ENCODE data around the gene FGF10. TPM values are rescaled to one million over a fixed set of nuclear protein-coding genes. Genes with fewer than 3 reads are reported as not detected.

Gene FGF10
- 10 to 100 TPM in 3 of 4 donors, 1 to 10 TPM in 1; 8.6 to 42.9 (median 10.5) TPM for polyA plus RNA-seq (ENCODE audit: insufficient read length in 4 of 4)

DNA sequence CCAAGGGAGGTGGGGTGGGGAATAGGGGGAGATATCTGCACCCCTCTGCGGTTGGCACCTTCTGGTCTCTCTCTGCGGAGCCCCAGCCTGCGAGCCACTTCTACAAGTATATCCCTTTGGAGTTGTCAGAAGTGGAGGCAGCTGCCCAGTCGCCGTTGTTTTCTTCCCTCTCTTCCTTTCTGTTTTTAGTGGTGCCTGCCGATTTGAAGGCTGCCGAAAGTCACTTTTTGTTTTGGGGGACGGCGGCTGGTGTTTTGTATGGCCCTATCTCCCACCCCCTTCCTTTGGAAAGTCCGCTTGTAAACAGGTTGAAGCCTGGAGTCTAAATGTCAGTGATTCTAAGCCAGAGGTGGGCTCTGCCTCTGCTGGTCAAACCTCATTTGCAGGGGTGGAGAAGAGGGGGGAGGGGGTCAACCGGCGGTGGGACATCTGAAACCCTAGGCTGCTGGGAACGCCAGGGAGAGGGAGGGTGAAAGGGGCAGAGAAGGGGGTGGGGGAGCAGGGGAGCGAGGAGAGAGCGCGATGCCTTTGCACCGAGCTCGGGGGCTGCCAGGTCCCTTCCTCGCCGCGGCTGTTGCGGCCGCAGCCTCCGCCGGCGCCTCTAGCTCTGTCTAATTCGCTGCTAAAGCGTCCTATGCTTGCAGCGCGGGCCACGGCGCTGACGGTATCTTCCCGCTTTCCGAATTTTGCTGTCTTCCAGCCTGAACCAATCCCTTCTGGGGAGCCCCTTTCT, at the start of gene FGF10:
Gene FGF10, minus strand, starts transcription at position 331 of the 733 bp plus-strand sequence. CDS start 738 bp downstream, outside the sequence.
- DNase-seq (ENCODE audit: low read depth in 4 of 4, low spot score in 3 of 4), result peak in 2 of 4 donors; percentile 53 to 74

DNA sequence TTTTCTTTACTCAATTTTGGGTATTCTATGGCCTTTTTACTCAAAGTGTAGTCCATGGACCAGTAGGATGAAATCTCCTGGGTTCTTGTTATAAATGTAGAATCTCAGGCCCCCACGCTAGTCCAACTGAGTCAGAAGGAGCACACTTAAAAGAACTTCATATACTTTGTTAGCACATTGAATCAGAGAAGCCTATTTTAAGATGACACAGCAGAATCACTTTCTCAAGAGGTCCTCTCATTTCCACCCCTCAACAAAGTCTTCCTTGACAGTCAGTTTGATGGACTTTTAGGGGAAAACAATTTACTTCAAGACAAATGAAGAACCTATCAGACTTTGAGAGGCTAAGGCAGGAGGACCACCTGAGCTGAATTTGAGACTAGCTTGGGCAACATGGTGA, 37.7 kb upstream of the FGF10 start:
- no peak for DNase-seq (ENCODE audit: low read depth in 4 of 4, low spot score in 3 of 4)

DNA sequence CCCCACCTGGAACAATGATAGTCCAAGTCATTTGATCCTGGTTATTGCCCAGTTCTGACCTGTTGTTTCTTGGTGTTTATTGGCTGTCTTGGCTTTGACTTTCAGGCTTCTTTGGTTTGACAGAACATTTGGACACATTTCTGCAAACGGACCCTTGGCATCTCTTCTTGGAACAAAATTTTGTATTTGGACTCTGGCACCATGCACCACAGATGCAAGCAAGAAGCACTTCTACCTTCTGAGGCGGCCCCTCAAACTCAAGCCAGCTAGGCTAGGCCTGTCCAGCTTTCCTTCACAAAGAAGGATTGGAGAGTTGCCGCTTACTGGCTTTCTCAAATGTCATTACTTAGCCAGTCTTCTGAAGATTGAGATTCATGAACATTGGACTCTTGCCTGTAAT, 23.1 kb upstream of the FGF10 start:
- DNase-seq (ENCODE audit: low read depth in 4 of 4, low spot score in 3 of 4), result no peak

DNA sequence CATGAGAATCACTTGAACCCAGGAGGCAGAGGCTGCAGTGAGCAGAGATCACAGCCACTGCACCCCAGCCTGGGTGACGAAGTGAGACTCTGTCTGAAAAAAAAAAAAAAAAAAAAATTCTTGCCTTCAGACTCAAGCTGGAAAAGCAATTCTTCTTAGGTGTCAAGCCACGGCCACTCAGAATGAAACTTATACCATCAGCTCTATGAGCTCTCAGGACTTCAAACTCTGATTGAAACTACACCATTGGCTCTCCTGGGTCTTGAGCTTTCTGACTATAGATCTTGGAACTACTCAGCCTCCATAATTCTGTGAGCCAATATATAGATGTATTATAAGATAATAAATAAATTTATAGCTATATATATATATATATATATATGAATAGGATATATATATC, 12.9 kb upstream of the FGF10 start:
- DNase-seq (ENCODE audit: low read depth in 4 of 4, low spot score in 3 of 4), result no peak

DNA sequence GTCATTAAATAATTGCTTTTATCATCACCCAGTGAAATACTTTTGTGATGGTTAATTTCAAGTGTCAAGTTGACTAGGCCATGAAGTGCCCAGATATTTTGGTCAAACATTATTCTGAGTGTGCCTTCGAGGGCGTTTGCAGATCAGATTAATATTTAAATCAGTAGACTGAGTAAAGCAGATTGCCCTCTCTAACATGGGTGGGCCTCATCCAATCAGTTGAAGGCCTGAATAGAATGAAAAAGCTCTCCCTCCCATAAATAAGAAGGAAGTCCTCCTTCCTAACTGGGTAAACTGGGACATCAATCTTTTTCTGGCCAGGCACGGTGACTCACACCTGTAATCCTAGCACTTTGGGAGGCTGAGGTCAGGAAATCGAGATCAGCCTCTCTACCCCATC, 12.4 kb upstream of the FGF10 start:
- no peak for DNase-seq (ENCODE audit: low read depth in 4 of 4, low spot score in 3 of 4)

DNA sequence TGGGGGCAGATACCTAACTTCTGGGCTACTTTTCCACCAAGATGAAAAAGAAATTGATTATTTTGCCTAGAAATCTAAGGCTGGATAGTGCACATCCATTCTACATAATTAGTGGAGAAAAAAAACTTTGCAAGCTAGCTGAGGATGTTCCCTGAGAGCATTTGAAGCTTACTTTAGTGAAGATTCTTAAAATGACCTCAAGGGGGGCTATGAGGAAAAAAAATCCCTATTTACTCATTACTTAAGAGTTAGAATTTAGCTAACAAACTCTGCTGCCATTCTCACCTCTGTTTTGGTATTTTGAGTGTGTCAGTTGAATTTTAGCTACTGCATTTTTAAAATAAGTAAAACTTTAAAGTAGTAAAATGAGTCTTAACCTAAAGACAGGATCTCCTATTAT, 9.2 kb upstream of the FGF10 start:
- DNase-seq (ENCODE audit: low read depth in 4 of 4, low spot score in 3 of 4), result no peak

DNA sequence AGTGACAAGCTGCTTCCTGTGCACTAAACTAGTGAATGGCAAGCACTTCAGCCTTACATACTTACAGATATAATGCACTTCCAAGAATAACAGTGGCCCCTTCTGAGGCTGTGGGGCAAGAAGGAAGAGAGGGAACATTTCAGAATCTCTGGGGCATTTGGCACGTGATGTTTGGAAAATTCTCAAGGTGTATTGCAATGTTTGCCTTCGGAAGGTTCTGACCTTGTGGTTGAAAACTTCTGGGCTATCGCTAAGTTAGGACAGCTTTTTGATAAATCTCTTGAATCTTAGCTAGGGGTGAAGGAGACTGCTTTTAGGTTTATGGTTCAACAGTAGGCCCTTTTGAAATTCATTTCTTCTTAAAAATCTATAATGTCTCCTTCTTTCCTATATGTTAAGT, 7.1 kb upstream of the FGF10 start:
- no peak for DNase-seq (ENCODE audit: low read depth in 4 of 4, low spot score in 3 of 4)

DNA sequence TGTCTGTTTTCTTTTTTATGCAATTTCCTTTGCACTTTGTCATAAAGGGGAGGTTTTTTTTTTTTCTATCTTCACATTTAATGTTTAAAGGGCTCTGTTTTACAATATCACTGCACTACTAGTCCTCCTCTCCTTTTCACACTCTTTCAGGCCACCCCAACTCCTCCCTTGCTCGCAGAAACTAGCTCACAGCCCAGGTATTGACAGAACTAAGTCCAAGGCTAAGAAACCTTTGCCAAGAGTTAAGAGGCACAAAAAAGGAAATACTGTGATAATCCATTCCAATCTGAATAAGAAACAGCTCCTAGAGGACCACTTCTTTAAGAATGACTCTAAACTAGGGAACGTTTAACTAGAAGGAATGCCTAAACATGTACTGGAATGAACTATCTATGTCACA, 1.1 kb upstream of the FGF10 start:
- DNase-seq (ENCODE audit: low read depth in 4 of 4, low spot score in 3 of 4), result no peak

DNA sequence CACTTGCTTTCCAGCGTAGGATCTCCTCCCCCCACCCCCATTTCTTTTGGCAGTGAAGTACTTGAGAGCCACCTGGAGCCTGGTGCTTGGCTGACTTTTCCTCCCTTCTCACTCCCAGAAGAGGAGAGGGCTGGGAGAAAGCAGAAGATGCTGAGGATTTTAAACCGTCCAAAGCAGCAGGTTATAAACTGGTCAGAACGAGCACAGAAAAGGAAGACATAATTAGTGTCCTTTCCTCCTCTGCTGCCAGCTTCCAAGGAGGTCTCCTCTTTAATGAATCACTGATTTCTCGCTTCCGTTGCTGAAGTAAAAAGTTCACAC, 563 bp upstream of the FGF10 start:
- DNase-seq (ENCODE audit: low read depth in 4 of 4, low spot score in 3 of 4), result no peak

DNA sequence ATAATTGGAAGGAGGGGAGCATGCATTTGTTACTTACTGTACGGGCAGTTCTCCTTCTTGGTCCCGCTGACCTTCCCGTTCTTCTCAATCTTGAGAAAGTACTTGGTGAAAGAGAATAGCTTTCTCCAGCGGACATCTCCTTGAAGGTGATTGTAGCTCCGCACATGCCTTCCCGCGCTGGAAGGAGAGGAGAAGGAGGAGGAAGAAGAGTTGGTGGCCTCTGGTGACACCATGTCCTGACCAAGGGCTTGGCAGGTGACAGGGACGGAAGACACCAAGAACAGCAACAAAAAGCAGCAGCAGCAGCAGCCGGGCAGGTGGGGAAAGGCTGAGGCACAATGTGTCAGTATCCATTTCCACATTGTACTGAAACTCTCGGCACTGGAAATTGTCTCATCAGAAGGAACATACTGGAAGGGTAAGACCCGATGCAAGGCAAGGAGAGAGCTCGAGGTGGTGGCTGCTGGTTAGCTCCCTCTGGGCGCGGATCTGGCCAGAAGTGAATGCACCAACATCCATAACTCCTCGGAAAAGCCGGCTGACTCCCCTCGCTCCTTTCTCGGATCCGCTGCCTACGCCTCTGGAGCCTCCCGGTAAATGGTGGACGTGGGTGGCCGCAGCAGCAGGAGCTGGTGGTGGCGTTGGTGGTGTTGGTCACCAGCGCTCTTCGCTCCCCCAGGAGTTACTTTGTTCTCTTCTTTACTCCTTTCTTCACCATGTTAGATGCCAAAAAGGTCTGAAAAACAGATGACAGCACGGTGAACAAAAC, 715 bp downstream of the FGF10 start:
- no peak for DNase-seq (ENCODE audit: low read depth in 4 of 4, low spot score in 3 of 4)

DNA sequence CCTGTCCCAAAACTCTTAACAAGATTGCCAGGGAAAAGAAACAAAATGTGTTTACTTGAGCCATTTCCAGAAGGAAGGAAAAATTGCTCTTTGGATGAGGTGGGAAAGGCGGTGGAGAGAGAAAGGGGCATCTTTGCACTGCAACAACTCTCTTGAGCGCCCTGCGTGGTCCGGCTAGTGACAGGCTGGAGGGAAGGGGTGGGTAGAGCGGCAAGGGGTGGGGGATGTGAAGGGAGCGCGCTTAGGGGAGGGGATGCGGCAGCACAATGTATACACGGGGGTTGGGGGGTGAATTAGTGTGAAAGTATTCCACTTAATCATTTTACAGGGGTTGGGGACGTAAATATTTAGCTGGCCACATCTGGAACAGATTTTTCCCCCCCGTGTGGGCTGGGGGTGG, 1.3 kb downstream of the FGF10 start:
- DNase-seq (ENCODE audit: low read depth in 4 of 4, low spot score in 3 of 4), result no peak

DNA sequence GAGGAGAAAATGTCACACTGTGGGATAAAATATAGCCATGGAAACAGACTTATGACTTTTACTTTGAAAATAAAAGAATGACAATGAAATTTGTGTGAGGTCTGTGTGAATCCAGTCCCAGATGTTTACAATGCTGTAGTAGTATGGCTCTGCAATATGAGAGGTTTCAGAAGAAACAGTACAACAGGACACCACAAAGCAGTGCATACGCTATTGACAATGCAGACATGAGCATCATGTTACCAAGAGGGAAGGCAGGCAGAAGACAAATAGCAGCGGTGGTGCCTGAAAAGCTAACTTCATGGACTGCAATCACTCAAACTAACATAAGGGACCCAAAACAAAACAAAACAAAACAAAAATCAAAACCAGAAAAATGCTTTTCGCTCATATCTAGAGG, 1.8 kb downstream of the FGF10 start:
- no peak for DNase-seq (ENCODE audit: low read depth in 4 of 4, low spot score in 3 of 4)

DNA sequence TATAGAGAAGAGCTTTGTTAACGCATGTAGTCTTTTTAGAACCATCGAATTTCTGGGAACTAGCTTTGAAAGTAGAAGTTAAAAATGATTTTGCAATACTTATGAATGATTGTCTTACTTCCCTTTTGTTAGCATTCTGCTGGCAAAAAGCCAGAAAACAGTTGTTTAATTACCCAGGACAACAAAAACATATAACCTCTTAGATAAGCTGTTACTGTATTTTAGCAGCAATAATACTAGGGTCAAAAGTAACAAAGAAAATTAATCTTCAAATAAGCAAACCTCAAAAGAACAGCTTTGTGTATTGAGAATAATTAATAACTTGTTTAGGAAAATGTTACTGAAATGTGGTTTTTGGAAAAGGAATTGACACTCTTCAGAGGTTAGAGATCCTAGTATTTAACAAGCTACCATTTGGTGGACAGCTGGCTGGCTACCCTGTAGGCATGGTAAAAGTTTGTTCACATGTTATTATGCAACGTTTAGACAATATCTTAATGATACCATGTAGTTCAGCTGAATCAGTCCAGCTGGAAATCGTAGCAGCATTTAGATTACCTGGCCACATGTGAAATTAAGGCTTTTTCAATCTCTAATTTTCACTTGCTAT, 3.8 kb downstream of the FGF10 start:
- DNase-seq (ENCODE audit: low read depth in 4 of 4, low spot score in 3 of 4), result no peak

DNA sequence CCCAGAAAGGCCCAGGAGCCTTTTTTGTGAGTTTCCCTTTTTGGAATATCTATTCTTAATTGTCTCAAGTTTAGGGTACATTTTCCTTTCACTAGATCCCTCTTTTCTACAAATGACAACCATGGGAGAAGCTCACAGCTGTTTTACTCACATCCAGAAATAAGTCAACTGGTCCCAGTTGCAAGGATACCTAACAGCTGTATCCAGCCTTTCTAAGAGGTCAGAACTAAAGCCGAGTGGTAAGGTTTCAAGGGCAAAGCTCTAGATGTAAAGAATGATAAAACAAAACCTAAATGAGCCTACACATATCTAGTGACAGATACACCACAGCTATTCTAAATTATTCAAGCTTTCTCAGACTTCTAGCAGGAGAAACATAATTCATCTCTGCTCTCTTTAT, 4.4 kb downstream of the FGF10 start:
- DNase-seq (ENCODE audit: low read depth in 4 of 4, low spot score in 3 of 4), result no peak

DNA sequence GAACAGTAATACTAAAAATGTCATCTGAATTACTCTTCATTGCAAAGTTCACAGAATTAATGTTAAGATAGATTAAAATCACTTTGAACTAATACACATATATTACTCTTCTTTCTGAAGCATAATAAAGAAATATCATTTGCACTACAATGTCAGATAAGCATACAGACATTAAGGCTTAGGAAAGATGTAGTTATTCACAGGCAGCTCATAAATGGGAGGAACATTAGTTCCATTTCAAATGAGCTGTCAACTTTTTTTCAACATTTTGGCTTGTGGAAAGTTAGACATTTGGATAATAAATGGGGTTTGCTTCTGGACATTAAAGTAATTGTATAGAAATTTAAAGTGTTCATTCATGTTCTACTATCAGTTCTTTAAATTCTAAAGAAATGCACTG, 6.3 kb downstream of the FGF10 start:
- DNase-seq (ENCODE audit: low read depth in 4 of 4, low spot score in 3 of 4), result no peak

DNA sequence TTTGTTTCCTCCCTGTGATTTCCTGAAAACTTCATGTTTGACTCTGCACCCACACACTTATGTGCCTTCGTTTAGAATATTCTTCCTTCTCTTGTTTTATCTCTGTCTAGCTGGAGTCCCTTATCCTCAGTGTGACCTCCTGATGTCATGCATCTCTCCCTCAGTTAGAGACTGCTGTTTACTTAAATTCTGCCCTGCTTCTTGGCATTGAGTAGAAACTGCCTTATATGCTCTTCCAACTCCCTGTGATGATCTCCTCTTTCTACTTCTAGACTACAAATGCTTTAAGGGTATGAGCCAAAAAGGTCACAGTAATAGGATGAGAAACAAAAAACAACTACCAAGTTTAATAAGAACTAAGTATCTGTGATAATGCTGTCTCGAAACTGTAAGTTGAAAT, 12.2 kb downstream of the FGF10 start:
- no peak for DNase-seq (ENCODE audit: low read depth in 4 of 4, low spot score in 3 of 4)

DNA sequence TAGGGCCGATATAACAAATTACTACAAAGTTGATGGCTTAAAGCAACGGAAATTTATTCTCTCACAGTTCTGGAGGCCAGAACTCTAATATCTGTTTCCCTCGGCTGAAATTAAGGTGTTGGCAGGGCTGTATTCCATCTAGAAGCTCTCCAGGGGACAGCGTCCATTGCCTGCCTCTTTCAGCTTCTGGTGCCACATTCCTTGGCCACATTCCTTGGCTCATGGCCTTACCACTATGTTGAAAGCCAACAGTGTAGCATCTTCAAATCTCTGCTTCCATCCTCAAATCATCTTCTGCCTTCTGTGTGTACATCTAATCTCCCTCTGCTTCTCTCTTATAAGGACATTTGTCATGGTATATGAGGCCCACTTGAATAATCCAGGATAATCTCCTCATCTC, 17.2 kb downstream of the FGF10 start:
- no peak for DNase-seq (ENCODE audit: low read depth in 4 of 4, low spot score in 3 of 4)

DNA sequence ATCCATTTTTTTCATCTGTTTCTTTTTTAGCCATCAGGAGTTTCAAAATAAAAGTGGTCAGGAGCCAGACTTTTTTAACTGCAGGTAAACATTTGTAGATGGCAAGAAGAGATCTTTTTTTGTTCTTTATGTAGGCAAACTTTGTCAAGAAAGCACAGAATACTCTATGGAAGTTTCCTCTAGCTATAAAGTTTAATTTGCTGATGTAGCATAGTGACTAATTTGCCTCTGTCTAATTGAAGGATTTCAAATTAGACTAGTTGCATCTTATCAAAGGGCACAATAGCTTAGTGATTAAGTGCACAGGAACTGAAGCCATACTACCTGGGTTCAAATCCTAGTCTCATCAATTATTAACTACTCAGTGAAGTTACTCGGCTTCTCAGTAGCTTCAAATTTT, 22.0 kb downstream of the FGF10 start:
- no peak for DNase-seq (ENCODE audit: low read depth in 4 of 4, low spot score in 3 of 4)

DNA sequence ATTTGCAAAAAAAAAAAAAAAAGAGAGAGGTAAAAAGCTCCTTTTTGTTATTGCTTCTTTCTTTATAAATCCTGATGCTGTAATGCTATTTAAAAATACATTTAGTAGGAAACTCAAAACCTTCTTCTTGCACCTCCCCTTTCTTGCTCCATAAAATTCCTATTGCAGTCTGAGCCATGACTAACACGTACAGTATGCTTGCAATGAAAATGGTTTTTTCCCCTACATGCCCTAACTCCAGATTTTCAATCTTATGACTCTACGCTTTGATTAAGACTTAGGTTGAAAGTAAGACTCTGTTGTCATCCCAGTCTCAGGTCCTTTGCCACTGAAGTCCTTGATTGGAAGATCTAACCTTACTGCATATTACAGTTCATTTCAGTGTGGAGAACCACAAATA, 23.9 kb downstream of the FGF10 start:
- DNase-seq (ENCODE audit: low read depth in 4 of 4, low spot score in 3 of 4), result no peak

DNA sequence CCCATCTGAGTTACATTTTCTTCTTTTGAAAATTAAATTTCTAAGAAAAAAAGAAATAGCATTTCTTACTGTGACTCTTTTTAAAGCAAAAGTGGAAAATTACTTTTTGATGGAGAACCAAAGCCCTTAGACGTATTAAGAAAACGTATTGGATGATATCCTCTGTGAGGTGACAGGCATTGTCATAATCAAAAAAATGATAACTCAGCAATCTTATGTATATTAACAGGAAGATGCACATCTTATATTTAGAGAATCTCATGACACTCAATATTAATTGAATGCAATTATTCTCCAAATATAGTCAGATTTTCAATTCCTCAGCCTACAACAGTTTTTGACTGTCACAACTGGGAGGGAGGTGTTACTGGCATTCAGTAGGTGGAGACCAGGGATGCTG, 25.1 kb downstream of the FGF10 start:
- DNase-seq (ENCODE audit: low read depth in 4 of 4, low spot score in 3 of 4), result no peak

DNA sequence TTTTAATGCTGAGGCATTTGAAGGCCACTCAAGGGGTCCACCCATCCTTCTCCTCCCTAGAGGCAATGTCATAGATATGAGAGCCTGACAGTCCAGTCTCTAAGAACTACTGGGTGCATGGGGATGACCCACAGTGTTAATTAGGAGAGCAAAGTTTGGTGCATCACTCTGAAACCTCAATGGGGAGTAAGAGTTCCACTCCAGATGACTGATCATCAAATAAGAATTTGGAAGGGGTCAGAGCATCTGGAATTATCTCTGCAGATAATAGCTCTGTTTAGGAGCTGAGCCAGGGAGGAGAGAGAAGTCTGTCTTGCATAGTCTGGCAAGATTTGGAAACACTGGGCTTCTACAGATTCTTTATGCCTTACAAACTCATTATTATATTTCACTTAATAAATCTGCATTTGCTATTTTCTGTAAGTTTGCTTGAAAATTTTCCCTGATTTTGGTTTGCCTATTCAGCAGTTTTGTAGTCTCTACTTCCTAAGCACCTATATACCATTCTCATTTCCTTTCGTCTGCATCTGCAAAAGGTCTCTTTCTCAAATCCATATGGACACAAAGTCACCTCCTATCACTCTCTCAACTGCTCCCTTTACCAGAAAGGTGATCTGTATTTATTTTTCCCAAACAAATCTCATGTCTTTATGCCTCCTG, 27.7 kb downstream of the FGF10 start:
- no peak for DNase-seq (ENCODE audit: low read depth in 4 of 4, low spot score in 3 of 4)

Data from left renal pelvis (tissue), 4 donors.